H1 (cell line): Measurements from ENCODE around the gene DCLRE1B. TPM values are rescaled to one million over a fixed set of nuclear protein-coding genes. Genes with fewer than 3 reads are reported as not detected.

Experiments
- CTCF ChIA-PET: fragments of 300-600 bp; sonication (Branson Sonifier 250); formaldehyde crosslinking; loops from one replicate; lab custom pipeline; 2021; ENCODE audit not compliant: partially characterized antibody; lab: Charles Lee
- POLR2A ChIA-PET: fragments of 300-600 bp; sonication (Branson Sonifier 250); formaldehyde crosslinking; loops from one replicate; lab custom pipeline; 2021; ENCODE audit warnings: inconsistent platforms; ENCODE audit not compliant: partially characterized antibody; lab: Charles Lee
- DNase-seq, 2 experiments: peaks; one replicate each; pipeline versions ENCODE4 v3.0.0 to v3.0.0-alpha.2; 2010 to 2022; ENCODE audit warnings: low spot score in 2 of 2, low read depth in 1 of 2, mixed read lengths in 1 of 2
- FAIRE-seq: peaks from 2 replicates; lab custom pipeline; 2011; peaks lifted over from hg19 to GRCh38; lab: Jason Lieb, UNC
- H2AFZ ChIP-seq: 2 replicates; pipeline ENCODE4 v1.8.1; 2012; ENCODE audit warnings: low read length, inconsistent platforms
- H2AK5ac ChIP-seq: 2 replicates; pipeline ENCODE4 v1.6.1; 2013; ENCODE audit warnings: low read depth, low read length
- H2BK120ac ChIP-seq: replicated peaks from 2 replicates; pipeline ENCODE3; 2013; ENCODE audit warnings: low read depth, low read length, inconsistent platforms
- H2BK12ac ChIP-seq: 2 replicates; pipeline ENCODE4 v1.6.1; 2013; ENCODE audit warnings: low read depth, low read length
- H2BK15ac ChIP-seq: 2 replicates; pipeline ENCODE4 v1.6.1; 2013; ENCODE audit warnings: low read length
- H2BK20ac ChIP-seq: 2 replicates; pipeline ENCODE4 v1.6.1; 2013; ENCODE audit warnings: low read length
- H2BK5ac ChIP-seq: 2 replicates; pipeline ENCODE4 v1.6.1; 2013; ENCODE audit warnings: low read depth, low read length
- H3K14ac ChIP-seq: 2 replicates; pipeline ENCODE4 v1.6.1; 2013; ENCODE audit warnings: inconsistent platforms; ENCODE audit not compliant: insufficient read length
- H3K18ac ChIP-seq: 2 replicates; pipeline ENCODE4 v1.6.1; 2013; ENCODE audit warnings: low read length; ENCODE audit errors: extremely low read depth
- H3K23ac ChIP-seq: 2 replicates; pipeline ENCODE4 v1.6.1; 2013; ENCODE audit warnings: inconsistent platforms; ENCODE audit not compliant: insufficient read length
- H3K23me2 ChIP-seq: 2 replicates; pipeline ENCODE4 v1.6.1; 2013; ENCODE audit warnings: low read depth, low read length
- H3K27ac ChIP-seq: 2 replicates; pipeline ENCODE4 v1.6.1; 2011; ENCODE audit warnings: low read depth, low read length, inconsistent platforms
- H3K27me3 ChIP-seq, 4 experiments: replicated peaks in 1 of 4; 1 replicate in 1 of 4; 2 replicates in 3 of 4; pipeline versions ENCODE4 v1.6.1 to v1.8.1; 2011 to 2013; ENCODE audit warnings: low read length in 3 of 4, mild to moderate bottlenecking in 3 of 4, inconsistent platforms in 2 of 4, mixed read lengths in 2 of 4, moderate library complexity in 1 of 4; ENCODE audit not compliant: control insufficient read depth in 3 of 4, insufficient read depth in 3 of 4; ENCODE audit errors: extremely low read depth in 1 of 4
- H3K36me3 ChIP-seq, 4 experiments: 2 replicates each; pipeline versions ENCODE4 v1.6.1 to v1.8.1; 2011 to 2013; ENCODE audit warnings: mild to moderate bottlenecking in 4 of 4, low read length in 3 of 4, moderate library complexity in 2 of 4, control low read depth in 1 of 4, inconsistent platforms in 1 of 4; ENCODE audit not compliant: insufficient read depth in 4 of 4, control insufficient read depth in 2 of 4
- H3K4ac ChIP-seq: replicated peaks from 2 replicates; pipeline ENCODE3; 2013; ENCODE audit warnings: low read length, low read depth, mixed read lengths, inconsistent platforms; ENCODE audit not compliant: insufficient read length
- H3K4me1 ChIP-seq, 4 experiments: replicated peaks in 1 of 4; 1 replicate in 1 of 4; 2 replicates in 3 of 4; pipeline versions ENCODE4 v1.6.1 to v1.8.1; 2011 to 2013; ENCODE audit warnings: low read length in 3 of 4, inconsistent platforms in 2 of 4, mixed read lengths in 1 of 4; ENCODE audit not compliant: insufficient read depth in 4 of 4, control insufficient read depth in 3 of 4
- H3K4me2 ChIP-seq, 2 experiments: 2 replicates each; pipeline versions ENCODE4 v1.6.1 to v1.8.1; 2011 to 2013; ENCODE audit warnings: low read depth in 2 of 2, low read length in 2 of 2, control low read depth in 1 of 2, inconsistent platforms in 1 of 2, mild to moderate bottlenecking in 1 of 2; ENCODE audit not compliant: insufficient read depth in 1 of 2
- H3K4me3 ChIP-seq, 4 experiments: fragments of 200-600, 300-600 bp in 1 of 4; sonication (generic), shearing (Covaris generic), sonication (Bioruptor Twin) in 1 of 4; 2 replicates each; pipeline versions ENCODE4 v1.5.1 to v1.8.1; 2011 to 2016; ENCODE audit warnings: low read length in 4 of 4, low read depth in 3 of 4, control low read depth in 2 of 4, inconsistent platforms in 2 of 4, mild to moderate bottlenecking in 2 of 4, mixed read lengths in 1 of 4, moderate library complexity in 1 of 4; ENCODE audit not compliant: insufficient read depth in 2 of 4; ENCODE audit errors: extremely low read depth in 1 of 4
- H3K56ac ChIP-seq: replicated peaks from 2 replicates; pipeline ENCODE3; 2013; ENCODE audit warnings: low read depth, mild to moderate bottlenecking, mixed read lengths, low read length, inconsistent platforms; ENCODE audit not compliant: insufficient read length
- H3K79me1 ChIP-seq: 2 replicates; pipeline ENCODE4 v1.6.1; 2013; ENCODE audit warnings: low read depth, low read length, control low read depth
- H3K79me2 ChIP-seq, 2 experiments: 2 replicates each; pipeline versions ENCODE4 v1.6.1 to v1.8.1; 2012 to 2013; ENCODE audit warnings: low read length in 2 of 2, mild to moderate bottlenecking in 2 of 2, inconsistent platforms in 1 of 2; ENCODE audit not compliant: insufficient read depth in 2 of 2, control insufficient read depth in 1 of 2
- H3K9ac ChIP-seq, 4 experiments: replicated peaks in 1 of 4; 1 replicate in 1 of 4; 2 replicates in 3 of 4; pipeline versions ENCODE4 v1.6.1 to v1.8.1; 2011 to 2013; ENCODE audit warnings: low read depth in 3 of 4, low read length in 3 of 4, control low read depth in 2 of 4, mild to moderate bottlenecking in 2 of 4, moderate library complexity in 2 of 4, inconsistent platforms in 1 of 4; ENCODE audit errors: extremely low read depth in 1 of 4
- H3K9me3 ChIP-seq, 2 experiments: 2 replicates each; pipeline versions ENCODE4 v1.6.1 to v1.8.1; 2012 to 2013; ENCODE audit warnings: mild to moderate bottlenecking in 2 of 2, moderate library complexity in 2 of 2, control low read depth in 1 of 2, inconsistent platforms in 1 of 2, low read depth in 1 of 2, low read length in 1 of 2, mixed read lengths in 1 of 2; ENCODE audit not compliant: insufficient read depth in 2 of 2
- H4K20me1 ChIP-seq, 2 experiments: replicated peaks in 1 of 2; 2 replicates each; pipeline versions ENCODE3 to v1.8.1; 2011 to 2013; ENCODE audit warnings: inconsistent platforms in 2 of 2, low read length in 2 of 2, mild to moderate bottlenecking in 1 of 2; ENCODE audit not compliant: insufficient read depth in 2 of 2, control insufficient read depth in 1 of 2
- H4K5ac ChIP-seq: 2 replicates; pipeline ENCODE4 v1.6.1; 2013; ENCODE audit warnings: low read length, low read depth, mixed read lengths, inconsistent platforms; ENCODE audit not compliant: insufficient read length
- H4K8ac ChIP-seq: 2 replicates; pipeline ENCODE4 v1.8.0; 2013; ENCODE audit warnings: mild to moderate bottlenecking, moderate library complexity, low read length, inconsistent platforms; ENCODE audit not compliant: insufficient read depth; ENCODE audit errors: extremely low read depth
- H4K91ac ChIP-seq: replicated peaks from 2 replicates; pipeline ENCODE3; 2013; ENCODE audit warnings: low read length, mixed read lengths, inconsistent platforms; ENCODE audit not compliant: insufficient read length
- CBX5 ChIP-seq: fragments of 300-800, 300-1000 bp; sonication (generic); IDR thresholded peaks from 2 replicates; pipeline ENCODE4 v1.7.1; 2016; ENCODE audit warnings: antibody characterized with exemption, low read length, low read depth
- CHD1 ChIP-seq: IDR thresholded peaks from 2 replicates; pipeline ENCODE4 v1.6.1; 2012; ENCODE audit warnings: low read depth, low read length, improper control_type of control experiment
- HDAC6 ChIP-seq: IDR thresholded peaks from one replicate; pipeline ENCODE4 v1.7.1; 2012; ENCODE audit warnings: low read depth, mild to moderate bottlenecking, inconsistent platforms, low read length, moderate library complexity
- POLR2AphosphoS5 ChIP-seq: IDR thresholded peaks from 2 replicates; pipeline ENCODE4 v1.6.1; 2011; ENCODE audit warnings: low read depth, low read length
- SRF ChIP-seq: IDR thresholded peaks from 2 replicates; pipeline ENCODE4 v1.6.1; 2011; ENCODE audit warnings: mild to moderate bottlenecking, low read depth, low read length, moderate library complexity
- WGBS, 2 experiments: shearing (Covaris generic) in 1 of 2; methylation state at CpG; one replicate each; pipeline versions ENCODE4 v1.1.6 to v1.1.7; 2013 to 2015; ENCODE audit warnings: low lambda C conversion rate in 2 of 2, mixed read lengths in 2 of 2, inconsistent platforms in 1 of 2, low coverage in 1 of 2, missing lambda C conversion rate in 1 of 2; ENCODE audit not compliant: insufficient replicate concordance in 2 of 2, insufficient coverage in 1 of 2, insufficient read length in 1 of 2; ENCODE audit errors: extremely low coverage in 1 of 2, missing lambda C conversion rate in 1 of 2; 5-methylcytosine and 5-hydroxymethylcytosine counted together
- polyA plus RNA-seq, 7 experiments: library from polyadenylated mRNA; depleted of rRNA in 3 of 7; stranded (reverse) in 5 of 7; unstranded in 2 of 7; fragments of >200 nt in 5 of 7; fragments of 200-250 nt in 2 of 7; gene quantifications; 1 replicate in 5 of 7; 2 replicates in 1 of 7; 4 replicates in 1 of 7; pipeline versions ENCODE4 v1.2.1 to v1.2.3, GENCODE V29; 2011 to 2013; ENCODE audit warnings: missing spikeins in 2 of 7, mixed read lengths in 2 of 7
- total RNA-seq: library from RNA; stranded (reverse); fragmentation: NEBNext Ultra II Directional; extraction: Animal tissue kit (Norgen Biotek cat#: 25700); gene quantifications from 2 replicates; pipeline ENCODE4 v1.2.1, GENCODE V29; 2021

DCLRE1B gene
- total and polyA plus RNA-seq, 2 of the 8 experiments (the other 6 are each of a cell fraction or from before 2014, with no cell fraction given) = 5.5 to 11.0 TPM

- POLR2A ChIA-PET = interaction anchor here (1.2 to 1.4 kb wide), 3 partner anchors 18 to 135 kb away, joined by 3 to 4 read pairs (median 3); partner anchors contain the start of gene RSBN1
- Histone ChIP-seq H3K27ac (no peak overlapping the region), H2BK20ac (no peak overlapping the region), H3K36me3 (peaks cover 0 to 6% (median 0%) of the 10 kb centered on the region in 4 experiments; a peak in 1 of 8 replicates), H2BK15ac (no peak overlapping the region), H4K8ac (no peak overlapping the region), H4K91ac (no peak overlapping the region), H3K27me3 (no peaks in the 10 kb centered on the region), H3K4ac (no peak overlapping the region), H3K56ac (no peak overlapping the region), H3K18ac (no peak overlapping the region), H3K14ac (no peak overlapping the region), H4K5ac (no peak overlapping the region), H3K23ac (no peak overlapping the region), H2BK12ac (no peak overlapping the region), H3K9ac (no peak overlapping the region), H3K4me1 (no peaks in the 10 kb centered on the region), H3K23me2 (no peaks in the 10 kb centered on the region), H3K79me2 (peaks cover 0 to 33% of the 10 kb centered on the region in 2 experiments; a peak in 2 of 4 replicates), H3K9me3 (no peaks in the 10 kb centered on the region), H4K20me1 (no peaks in the 10 kb centered on the region), H3K4me3 (no peak overlapping the region), H2AFZ (no peak overlapping the region), H2BK120ac (no peak overlapping the region), H2AK5ac (no peak overlapping the region), H2BK5ac (no peak overlapping the region), H3K79me1 (no peaks in the 10 kb centered on the region; the same call in 1 of the 2 replicates), H3K4me2 (no peak overlapping the region)
- TF ChIP-seq POLR2AphosphoS5 = no peak
- TF ChIP-seq CBX5 = no peak
- TF ChIP-seq SRF = no peak
- TF ChIP-seq HDAC6 = no peak
- no peak for TF ChIP-seq CHD1
- CTCF ChIA-PET = interaction anchor here (0.7 to 9.3 kb wide), 10 partner anchors 10 to 1229 kb away, joined by 3 to 31 read pairs (median 4); a partner anchor contains a TSS
- FAIRE-seq (no peak), DNase-seq (no peak)
- 67% methylated on average over 3 of the region's 3 CpGs; no CpG with 5 or more reads in 1 of the 2 experiments for WGBS, 2 experiments
Observed at GRCh38 chr1:113947388-113948107, 42.4 kb downstream of the DCLRE1B start.
